ENCODE measurements around the gene BCAR1.

The BCAR1 gene

DNA sequence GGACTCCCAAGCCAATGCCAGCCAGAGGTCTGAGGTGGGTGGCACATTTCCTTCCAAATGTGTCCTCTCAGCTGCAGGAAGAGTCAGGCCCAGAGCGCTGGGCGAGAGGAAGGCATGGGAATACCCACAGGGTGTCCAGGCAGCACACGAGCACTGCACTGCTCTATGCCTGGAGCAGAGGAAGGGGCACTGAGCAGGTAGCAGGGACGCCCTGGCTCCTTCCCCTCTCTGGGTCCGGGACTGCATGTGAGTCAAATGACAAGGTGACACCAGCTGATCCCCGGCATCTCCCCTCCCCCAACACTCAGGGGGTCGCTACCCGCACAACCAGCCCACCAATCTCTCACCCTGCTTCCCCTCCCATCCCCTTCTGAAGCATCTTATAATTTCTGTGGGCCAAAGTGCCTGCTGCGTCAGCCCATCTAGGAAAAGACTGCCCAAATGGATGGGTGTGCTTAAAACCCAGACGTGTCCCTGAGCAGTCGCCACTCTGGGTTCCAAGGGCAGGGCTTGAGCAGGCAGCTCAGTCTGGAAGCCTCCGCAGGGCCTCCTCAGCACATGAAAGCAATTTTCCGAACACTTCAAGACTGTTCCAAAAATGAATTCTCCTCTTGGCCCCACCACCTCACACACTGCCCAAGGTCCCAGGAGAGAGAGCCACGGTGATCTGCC lies 12.0 kb upstream of the BCAR1 start:
- Mint-ChIP-seq H3K27me3 (peaks cover 82% of the 10 kb centered on the region), H3K27ac (no peak overlapping the region), H3K36me3 (no peaks in the 10 kb centered on the region), H3K9me3 (no peaks in the 10 kb centered on the region), H3K4me3 (no peak overlapping the region), H3K4me1 (peaks cover 24% of the 10 kb centered on the region)
- no peak for ATAC-seq

DNA sequence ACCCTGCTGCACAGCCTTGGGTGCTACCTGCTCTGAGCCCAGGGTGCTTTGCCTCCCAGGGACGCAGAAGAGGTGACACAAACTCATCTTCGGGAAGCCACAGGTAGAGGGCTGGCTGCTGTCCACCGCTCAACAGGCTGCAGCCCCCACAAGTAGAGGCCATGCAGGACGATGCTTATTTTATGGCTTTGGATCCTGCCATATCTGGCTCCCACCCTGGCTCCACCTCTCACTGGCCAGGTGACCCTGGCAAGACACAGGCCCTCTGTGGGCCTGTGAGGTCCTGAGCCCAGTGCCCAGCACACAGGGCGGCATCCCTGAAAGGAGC lies 11.3 kb upstream of the BCAR1 start:
- Mint-ChIP-seq H3K4me3 (no peak overlapping the region), H3K4me1 (peaks cover 24% of the 10 kb centered on the region), H3K36me3 (no peaks in the 10 kb centered on the region), H3K9me3 (no peaks in the 10 kb centered on the region), H3K27me3 (peaks cover 86% of the 10 kb centered on the region), H3K27ac (no peak overlapping the region)
- no peak for ATAC-seq

DNA sequence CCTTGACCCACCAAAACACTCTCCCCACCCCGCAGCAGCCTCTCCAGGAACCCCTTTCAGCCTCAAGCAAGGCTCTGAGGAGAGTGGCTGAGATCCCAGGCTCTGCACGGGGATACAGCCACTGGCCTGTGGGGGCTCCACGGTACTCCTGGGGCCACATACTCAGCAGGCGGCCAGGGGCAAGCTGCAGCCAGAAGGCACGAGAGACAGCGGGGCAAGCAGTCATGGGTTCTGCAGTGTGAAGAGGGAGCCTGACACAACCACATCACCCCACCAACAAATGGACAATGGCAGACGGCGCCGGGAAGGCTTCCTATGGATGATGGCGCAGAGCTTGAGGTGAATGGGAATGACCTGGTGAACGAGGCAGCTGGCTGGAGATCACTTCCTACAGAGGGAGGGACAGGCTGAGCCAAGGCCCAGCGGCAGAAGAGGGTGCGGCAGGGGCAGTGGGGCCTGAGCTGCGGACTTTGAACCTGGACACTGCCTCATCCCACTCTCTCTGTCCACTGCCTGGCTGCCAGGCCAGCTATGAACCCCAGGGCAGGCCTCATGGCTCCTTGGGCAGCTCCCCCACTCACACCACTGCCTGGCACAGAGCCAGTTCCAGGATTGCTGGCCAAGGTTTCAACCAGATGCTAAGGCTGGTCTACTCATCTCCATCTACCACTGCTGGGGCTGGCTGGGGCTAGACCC lies 10.8 kb upstream of the BCAR1 start:
- ATAC-seq, result no peak
- Mint-ChIP-seq H3K27ac (no peak overlapping the region), H3K27me3 (peaks cover 86% of the 10 kb centered on the region)

DNA sequence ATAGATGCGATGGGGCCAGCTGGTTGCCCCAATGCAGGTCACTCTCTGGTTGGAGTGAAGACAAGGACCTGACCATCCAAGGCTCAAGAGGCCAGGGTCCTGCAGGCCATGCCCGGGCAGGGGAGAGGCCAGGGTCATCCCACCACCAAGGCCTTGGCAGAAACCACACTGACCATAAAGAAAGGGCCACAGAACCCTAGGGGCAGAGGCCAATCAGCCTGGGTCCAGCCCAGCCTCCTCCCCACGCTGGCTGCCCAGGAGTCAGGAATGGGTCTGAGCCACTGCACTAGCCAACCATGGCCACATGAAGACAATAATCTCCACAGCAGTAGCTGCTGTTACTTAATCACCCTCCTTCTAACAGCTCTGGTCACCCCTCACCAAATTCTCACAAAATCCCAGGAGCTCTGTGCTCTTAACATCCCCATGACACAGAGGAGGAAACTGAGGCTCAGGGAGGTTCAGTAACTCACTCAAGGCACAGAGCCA lies 10.2 kb upstream of the BCAR1 start:
- Mint-ChIP-seq H3K36me3 (no peaks in the 10 kb centered on the region), H3K27ac (no peak overlapping the region), H3K4me3 (no peak overlapping the region), H3K9me3 (no peaks in the 10 kb centered on the region), H3K27me3 (peaks cover 86% of the 10 kb centered on the region), H3K4me1 (peaks cover 23% of the 10 kb centered on the region)
- ATAC-seq, result no peak

More for the DNA sequence above, 10.8 kb upstream of the BCAR1 start:
- peaks cover 24% of the 10 kb centered on the region for H3K4me1 Mint-ChIP-seq
- H3K9me3 Mint-ChIP-seq, result no peaks in the 10 kb centered on the region
- no peaks in the 10 kb centered on the region for H3K36me3 Mint-ChIP-seq
- no peak overlapping the region for H3K4me3 Mint-ChIP-seq

GRCh38 chr16:75260851-75261589 lies 9.6 kb upstream of the BCAR1 start:
- no peak for ATAC-seq
- Mint-ChIP-seq H3K27me3 (peaks cover 86% of the 10 kb centered on the region), H3K36me3 (no peaks in the 10 kb centered on the region), H3K27ac (no peak overlapping the region), H3K4me3 (no peak overlapping the region), H3K4me1 (peaks cover 17% of the 10 kb centered on the region), H3K9me3 (no peaks in the 10 kb centered on the region)

DNA sequence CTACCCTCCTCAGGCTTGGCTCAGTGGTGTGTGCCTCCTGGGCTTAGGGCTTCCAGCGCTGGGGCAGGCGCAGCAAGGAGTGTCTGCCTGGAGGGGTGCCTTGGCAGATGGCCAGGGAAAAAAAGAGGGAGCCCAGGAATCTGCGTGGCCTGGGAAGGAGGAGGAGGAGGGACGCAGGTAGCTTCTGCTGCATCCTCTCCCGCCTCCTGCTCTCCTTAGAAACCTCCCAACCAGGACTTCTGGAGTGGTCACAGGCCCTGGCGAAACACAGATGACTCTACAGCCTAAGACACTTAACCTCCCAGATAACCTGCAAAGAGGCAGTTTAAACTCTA lies 7.3 kb upstream of the BCAR1 start:
- ATAC-seq, result no peak
- no peak overlapping the region for H3K27ac Mint-ChIP-seq
- peaks cover 91% of the 10 kb centered on the region for H3K27me3 Mint-ChIP-seq
- no peaks in the 10 kb centered on the region for H3K36me3 Mint-ChIP-seq
- H3K4me3 Mint-ChIP-seq, result no peak overlapping the region
- H3K9me3 Mint-ChIP-seq, result no peaks in the 10 kb centered on the region
- peaks cover 3% of the 10 kb centered on the region for H3K4me1 Mint-ChIP-seq

DNA sequence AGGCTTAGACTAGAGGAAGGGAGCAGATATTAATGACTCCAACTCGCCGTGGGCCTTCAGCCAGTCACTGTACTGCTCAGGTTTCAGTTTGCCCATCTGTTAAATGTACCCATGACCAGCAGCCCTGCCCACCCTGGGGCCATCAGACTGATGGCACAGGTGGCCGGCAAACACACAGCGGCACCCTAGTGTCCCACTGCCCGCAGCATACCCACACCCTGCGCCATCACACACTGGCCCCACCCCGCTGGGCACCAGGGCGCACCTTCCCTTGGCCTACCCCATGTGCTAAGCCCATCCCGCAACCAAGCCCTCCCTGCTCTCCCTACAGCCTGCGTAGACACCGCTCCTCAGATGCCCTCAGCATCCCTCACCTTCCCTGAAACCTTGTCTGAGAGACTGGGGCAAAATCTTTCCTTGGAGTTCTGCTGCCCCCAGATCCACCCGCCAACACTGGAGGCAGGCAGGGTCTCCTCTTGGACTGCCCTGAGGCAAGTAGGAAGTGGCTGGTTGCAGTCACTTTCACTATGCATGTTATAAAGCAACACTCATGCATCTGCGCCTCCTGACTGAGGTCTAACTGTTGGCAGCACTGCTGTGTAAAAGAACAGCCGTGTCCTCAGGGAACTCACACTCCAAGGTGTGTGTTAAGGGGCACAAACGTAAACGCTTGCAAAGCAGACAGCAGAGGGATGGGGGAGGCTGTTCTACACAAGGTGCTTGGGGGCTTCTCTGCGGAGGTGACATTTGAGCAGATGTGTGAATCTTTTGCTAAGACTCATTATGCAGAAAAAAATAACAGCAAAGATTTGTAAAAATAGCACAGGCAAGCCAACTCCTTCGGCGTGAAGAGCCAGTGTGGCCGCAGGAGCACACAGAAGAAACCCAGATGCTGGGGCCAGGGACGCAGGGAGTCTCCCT lies 6.7 kb upstream of the BCAR1 start:
- H3K27me3 Mint-ChIP-seq, result peaks cover 91% of the 10 kb centered on the region
- H3K4me3 Mint-ChIP-seq, result no peak overlapping the region
- no peaks in the 10 kb centered on the region for H3K4me1 Mint-ChIP-seq
- ATAC-seq, result no peak
- H3K9me3 Mint-ChIP-seq, result no peaks in the 10 kb centered on the region
- H3K36me3 Mint-ChIP-seq, result no peaks in the 10 kb centered on the region
- H3K27ac Mint-ChIP-seq, result no peak overlapping the region

- no peaks in the 10 kb centered on the region for H3K9me3 Mint-ChIP-seq
- H3K36me3 Mint-ChIP-seq, result no peaks in the 10 kb centered on the region
- peaks cover 91% of the 10 kb centered on the region for H3K27me3 Mint-ChIP-seq
- H3K4me1 Mint-ChIP-seq, result peaks cover 5% of the 10 kb centered on the region
- no peak for ATAC-seq
- H3K4me3 Mint-ChIP-seq, result no peak overlapping the region
- no peak overlapping the region for H3K27ac Mint-ChIP-seq
Observed at GRCh38 chr16:75256696-75257343, 5.4 kb upstream of the BCAR1 start.

DNA sequence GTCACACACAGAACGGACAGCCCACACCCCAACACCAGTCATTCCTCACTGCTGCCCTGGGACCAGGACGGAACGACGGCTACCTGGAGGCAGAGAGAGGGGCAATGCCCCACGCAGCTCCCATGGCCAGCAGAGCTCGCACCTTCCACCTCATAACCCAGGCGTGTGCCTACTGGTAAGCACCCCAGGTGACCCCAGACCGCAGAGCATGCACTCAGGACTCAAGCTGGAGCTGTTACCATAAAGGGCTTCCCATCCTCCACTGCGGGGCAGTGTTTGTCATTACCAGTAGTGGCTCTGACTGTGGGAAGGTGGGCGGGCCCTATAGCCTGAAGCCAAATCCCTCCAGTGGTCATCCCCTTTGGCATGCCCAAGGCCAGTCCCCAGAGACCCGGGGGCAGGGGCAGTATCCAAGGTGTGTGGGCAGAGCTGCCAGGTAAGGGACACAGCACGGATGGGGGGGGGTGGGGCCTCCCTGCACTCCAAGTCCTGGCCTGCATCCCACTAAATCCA lies 4.7 kb upstream of the BCAR1 start:
- peaks cover 88% of the 10 kb centered on the region for H3K27me3 Mint-ChIP-seq
- no peak for ATAC-seq
- no peak overlapping the region for H3K27ac Mint-ChIP-seq
- peaks cover 8% of the 10 kb centered on the region for H3K4me1 Mint-ChIP-seq
- H3K4me3 Mint-ChIP-seq, result no peak overlapping the region
- H3K36me3 Mint-ChIP-seq, result no peaks in the 10 kb centered on the region
- no peaks in the 10 kb centered on the region for H3K9me3 Mint-ChIP-seq

- Mint-ChIP-seq H3K36me3 (no peaks in the 10 kb centered on the region), H3K9me3 (no peaks in the 10 kb centered on the region), H3K4me3 (no peak overlapping the region), H3K27ac (no peak overlapping the region), H3K27me3 (peaks cover 95% of the 10 kb centered on the region), H3K4me1 (peaks cover 17% of the 10 kb centered on the region)
- ATAC-seq, result no peak
Observed at GRCh38 chr16:75254359-75254837, 3.0 kb upstream of the BCAR1 start.

- no peak for ATAC-seq
- no peak overlapping the region for H3K27ac Mint-ChIP-seq
- no peak overlapping the region for H3K4me3 Mint-ChIP-seq
- no peaks in the 10 kb centered on the region for H3K9me3 Mint-ChIP-seq
- H3K4me1 Mint-ChIP-seq, result peaks cover 23% of the 10 kb centered on the region
- H3K36me3 Mint-ChIP-seq, result no peaks in the 10 kb centered on the region
- peaks cover 95% of the 10 kb centered on the region for H3K27me3 Mint-ChIP-seq
Observed at GRCh38 chr16:75252946-75253911, 1.8 kb upstream of the BCAR1 start.

DNA sequence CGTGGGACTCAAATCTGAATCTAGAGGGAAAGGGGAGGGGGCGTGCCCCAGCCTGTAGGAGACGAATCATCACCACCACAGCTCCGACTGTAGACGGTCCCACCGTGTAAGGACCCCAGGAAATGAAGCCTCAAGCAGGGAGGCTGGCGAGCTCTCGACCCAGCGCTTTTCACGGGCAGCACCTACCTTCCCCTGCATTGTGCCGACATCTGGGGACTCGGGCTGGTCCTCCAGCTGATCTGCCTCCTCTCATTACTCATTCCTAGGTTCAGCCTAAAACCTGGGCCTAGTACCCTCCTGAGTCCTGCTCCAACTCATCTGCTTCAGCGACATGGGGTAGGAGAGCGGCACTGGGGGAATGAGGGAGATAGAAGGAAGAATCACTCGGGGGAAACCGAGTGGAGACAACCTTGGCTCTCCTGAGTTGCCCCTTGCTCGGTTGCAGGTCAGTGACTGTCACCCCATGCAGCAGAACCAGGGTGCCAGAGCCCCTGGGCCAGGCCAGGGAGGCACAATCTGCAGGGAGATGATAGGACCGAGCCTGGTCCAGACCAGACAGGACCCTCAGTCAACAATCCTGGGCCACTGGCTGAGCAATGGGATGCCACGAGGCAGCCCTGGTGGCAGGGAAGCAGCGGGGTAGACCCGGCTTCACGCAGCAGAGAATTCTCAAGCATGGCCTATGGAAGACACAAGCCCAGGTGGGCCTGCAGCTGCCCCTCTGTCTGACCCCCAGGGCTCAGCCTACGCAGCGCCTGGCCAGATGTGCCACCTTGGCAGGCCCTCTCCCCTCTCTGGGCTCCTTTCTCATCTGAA lies 833 bp upstream of the BCAR1 start:
- no peaks in the 10 kb centered on the region for H3K36me3 Mint-ChIP-seq
- peak overlapping the region; percentile 76 for H3K4me3 Mint-ChIP-seq
- no peak for ATAC-seq
- H3K27me3 Mint-ChIP-seq, result peaks cover 95% of the 10 kb centered on the region
- H3K4me1 Mint-ChIP-seq, result peaks cover 23% of the 10 kb centered on the region
- H3K9me3 Mint-ChIP-seq, result no peaks in the 10 kb centered on the region
- H3K27ac Mint-ChIP-seq, result no peak overlapping the region

GRCh38 chr16:75250809-75251279 lies 580 bp downstream of the BCAR1 start:
- Mint-ChIP-seq H3K9me3 (no peaks in the 10 kb centered on the region), H3K4me1 (peaks cover 23% of the 10 kb centered on the region), H3K4me3 (no peak overlapping the region), H3K27me3 (peaks cover 96% of the 10 kb centered on the region), H3K36me3 (no peaks in the 10 kb centered on the region), H3K27ac (no peak overlapping the region)
- ATAC-seq, result no peak
